Right kidney (tissue), 1 donor: Measurements from ENCODE around the gene HDAC1.

ENCODE experiments used
- DNase-seq: peaks from one replicate; pipeline ENCODE4 v3.0.0-alpha.2; 2016

HDAC1 gene

GRCh38 chr1:32321712-32322291, 29.9 kb downstream of the HDAC1 start:
- DNase-seq: no peak

DNA sequence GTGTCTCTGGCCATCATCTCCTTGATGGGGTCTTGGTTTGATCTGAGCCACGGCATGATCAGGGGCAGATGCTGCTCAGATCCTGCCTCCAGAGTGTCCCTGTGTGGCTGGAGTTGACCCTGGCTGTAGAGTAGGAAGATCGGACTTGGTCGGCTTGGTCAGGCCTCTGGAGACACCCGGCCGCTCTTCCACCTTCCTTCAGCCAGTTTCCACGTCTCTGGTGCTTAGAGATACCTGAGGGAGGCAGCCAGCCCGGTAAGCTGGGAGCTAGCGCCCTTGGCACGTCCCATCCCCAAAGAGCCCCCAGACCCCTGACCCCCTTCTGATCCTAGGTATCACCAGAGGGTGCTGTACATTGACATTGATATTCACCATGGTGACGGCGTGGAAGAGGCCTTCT, 35.3 kb downstream of the HDAC1 start:
- no peak for DNase-seq

GRCh38 chr1:32329931-32330466, 38.1 kb downstream of the HDAC1 start:
- no peak for DNase-seq

GRCh38 chr1:32330558-32331151, 38.8 kb downstream of the HDAC1 start:
- no peak for DNase-seq

DNA sequence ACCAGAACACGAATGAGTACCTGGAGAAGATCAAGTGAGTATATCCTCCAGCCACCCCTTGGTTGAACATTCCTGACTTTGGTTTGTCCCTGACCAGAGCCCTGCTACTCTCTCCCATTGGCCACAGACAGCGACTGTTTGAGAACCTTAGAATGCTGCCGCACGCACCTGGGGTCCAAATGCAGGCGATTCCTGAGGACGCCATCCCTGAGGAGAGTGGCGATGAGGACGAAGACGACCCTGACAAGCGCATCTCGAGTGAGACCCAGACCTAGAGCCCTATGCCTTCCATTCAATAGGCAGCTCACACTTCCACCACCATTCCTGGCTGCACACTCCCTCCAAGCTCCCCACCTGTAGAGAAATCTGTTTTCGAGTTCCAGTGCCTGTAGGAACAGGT, 39.7 kb downstream of the HDAC1 start:
- DNase-seq: no peak

DNA sequence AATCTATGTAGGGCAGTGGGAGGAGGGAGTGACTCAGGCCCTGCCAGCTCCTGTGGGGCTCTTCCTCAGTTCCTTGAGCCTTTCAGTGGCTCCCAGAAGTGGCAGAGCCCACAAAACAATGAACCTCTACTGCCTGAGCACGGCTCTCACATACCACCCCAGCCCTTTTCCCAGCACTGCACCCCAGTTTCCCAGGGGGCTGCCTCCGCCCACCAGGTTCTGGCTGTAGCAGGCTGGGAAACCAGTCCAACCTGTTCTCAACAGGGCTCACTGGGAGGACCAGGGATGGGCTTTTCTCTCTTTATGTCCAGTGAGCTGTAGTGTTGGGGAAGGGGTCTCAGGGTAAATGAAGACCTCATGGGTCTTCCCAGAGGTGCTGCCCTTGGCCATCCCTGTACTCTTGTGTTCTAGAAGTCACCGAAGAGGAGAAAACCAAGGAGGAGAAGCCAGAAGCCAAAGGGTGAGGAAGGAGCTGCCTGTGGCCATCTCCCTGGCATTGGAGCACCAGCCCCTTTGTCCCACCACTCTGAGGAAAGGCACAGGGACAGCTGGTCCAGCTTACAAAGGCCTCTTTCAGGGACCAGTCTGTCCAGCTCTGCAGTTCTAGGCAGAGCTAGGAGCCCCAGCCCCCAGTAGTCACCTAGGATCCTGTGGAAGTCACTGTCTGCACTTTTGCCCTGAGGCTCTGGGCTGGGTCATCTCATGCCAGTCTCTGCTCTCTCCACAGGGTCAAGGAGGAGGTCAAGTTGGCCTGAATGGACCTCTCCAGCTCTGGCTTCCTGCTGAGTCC, 40.6 kb downstream of the HDAC1 start:
- no peak for DNase-seq

GRCh38 chr1:32333251-32333963, 41.5 kb downstream of the HDAC1 start:
- DNase-seq: no peak

GRCh38 chr1:32334274-32334861, 42.5 kb downstream of the HDAC1 start:
- peak; percentile 31 for DNase-seq

GRCh38 chr1:32334864-32335534, 43.1 kb downstream of the HDAC1 start:
- peak; percentile 78 for DNase-seq

GRCh38 chr1:32335535-32335789, 43.6 kb downstream of the HDAC1 start:
- no peak for DNase-seq

DNA sequence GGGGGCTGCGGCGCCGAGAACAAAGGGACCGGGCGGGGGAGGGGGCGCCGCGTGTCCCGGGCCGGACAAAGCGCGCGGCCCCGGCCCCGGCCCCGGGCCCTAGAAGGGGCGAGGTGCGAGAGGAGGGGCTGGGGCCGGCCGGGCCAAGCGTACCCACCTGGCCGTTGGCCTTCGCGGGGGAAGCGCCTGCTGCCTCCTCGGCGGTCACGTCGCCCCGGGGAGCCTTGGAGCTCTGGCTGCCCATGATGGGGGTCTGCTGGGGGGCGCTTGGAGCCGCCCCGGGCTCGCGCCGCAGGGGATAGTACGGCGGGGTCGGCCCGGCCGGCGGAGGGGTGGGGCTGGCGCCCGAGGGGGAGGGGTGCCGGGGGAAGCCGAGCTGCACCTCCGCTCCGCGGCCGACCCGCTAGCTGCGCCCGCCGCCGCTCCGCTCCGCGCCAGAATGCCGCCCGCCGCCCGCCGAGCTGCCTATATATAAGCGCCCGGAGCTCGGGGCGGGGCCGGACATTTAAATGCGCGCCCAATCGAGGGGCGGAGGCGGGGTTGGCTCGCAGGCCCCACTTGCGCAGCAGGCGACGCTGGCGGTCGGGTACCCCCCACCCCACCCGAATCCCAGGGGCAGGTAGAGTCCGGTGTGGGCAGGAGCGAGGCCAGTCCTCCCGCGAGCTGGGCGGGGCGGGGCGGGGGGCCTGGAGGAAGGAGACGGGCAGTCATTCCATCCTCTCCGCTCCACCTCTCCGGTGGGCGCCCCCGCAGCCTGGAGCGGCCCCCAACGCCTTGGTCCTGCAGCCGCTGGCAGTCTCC, 44.1 kb downstream of the HDAC1 start, which contains the start of gene MARCKSL1:
TSS of gene MARCKSL1 (minus strand) at position 444 of the 801 bp plus-strand sequence. CDS start at position 244, 200 bp downstream.
- peak; percentile 87 for DNase-seq

DNA sequence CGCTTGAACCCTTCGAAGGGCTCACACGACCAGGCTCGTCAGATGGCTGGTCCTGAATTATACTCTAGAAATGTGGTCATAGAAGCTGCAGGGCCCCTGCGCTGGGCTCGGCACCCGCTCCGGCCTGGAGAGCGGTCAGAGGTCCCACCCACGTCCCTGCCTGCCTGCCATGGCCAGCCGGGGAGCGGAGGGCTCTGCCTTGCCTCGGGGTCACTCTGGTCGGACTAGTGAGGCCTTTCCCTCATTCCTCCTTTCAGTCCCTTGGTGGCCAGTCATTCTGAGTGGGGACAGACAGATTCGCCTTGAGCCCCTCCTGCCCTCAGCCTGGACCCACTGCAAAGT, 44.7 kb downstream of the HDAC1 start:
- DNase-seq: no peak

- DNase-seq: no peak
Observed at GRCh38 chr1:32336963-32337675, 45.2 kb downstream of the HDAC1 start.

DNA sequence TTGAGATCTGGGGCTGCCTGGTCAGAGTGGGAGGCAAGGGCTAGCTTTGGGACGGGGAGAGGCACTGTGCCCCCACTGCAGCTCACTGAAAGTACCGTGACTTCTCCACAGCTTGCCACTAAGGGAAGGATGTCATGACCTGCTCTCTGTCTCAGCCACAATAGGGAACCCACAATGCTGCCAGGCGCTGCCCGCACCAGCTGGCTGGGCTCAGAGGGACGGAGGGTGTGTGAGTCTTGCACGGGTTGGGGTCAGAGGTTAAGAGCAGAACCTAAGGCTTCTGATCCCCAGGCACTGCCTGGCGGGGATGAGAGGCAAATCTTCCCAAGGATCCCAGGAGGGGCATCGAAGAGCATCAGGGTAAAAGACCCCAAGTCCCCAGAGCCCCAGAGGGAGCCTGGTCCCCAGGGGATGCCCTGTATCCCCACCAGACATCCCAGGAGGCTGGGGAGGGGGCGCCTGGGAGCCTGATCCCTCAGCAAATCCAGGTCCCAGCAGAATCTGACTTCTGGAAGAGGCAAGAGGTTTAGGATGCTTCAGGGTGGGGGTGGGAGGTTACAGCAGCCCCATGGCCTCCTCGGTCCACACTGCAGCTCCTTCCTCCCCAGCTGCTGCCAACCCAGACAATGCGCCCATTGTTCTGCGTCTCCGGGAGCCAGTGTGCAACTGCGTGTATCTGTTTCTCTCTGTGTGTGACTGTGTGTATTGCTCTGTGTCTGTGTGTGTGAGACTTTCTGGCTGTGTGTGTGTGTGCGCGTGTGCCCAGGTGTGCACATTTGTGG, 46.2 kb downstream of the HDAC1 start:
- no peak for DNase-seq

- DNase-seq: no peak
Observed at GRCh38 chr1:32338637-32339145, 46.8 kb downstream of the HDAC1 start.

- DNase-seq: no peak
Observed at GRCh38 chr1:32339363-32339978, 47.6 kb downstream of the HDAC1 start.

DNA sequence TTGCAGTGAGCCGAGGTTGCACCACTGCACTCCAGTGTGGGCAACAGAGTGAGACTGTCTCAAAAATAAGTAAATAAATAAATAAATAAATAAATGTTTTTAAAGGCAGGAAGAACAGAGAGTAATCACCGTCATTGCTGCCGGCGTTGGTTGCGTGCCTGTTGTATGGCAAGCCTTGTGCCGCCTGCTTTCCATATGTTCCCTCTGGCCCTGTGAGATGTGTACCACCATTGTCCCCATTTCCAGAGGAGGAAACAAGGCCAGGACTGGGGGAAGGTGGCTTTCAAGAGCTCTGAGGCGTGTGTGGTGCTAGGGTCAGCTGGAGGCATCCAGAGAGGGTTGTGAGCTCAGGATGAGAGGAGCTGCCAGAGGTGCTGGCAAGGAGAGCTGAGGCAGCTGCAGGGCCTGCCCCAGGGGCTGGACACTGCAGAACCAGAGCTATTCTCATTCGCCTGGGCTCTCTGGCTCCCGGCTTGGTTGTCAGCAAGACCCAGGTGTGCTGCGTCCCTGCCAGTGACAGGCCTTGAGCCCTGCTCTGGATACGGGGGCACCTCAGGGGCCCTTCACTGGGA, 49.4 kb downstream of the HDAC1 start:
- no peak for DNase-seq

DNA sequence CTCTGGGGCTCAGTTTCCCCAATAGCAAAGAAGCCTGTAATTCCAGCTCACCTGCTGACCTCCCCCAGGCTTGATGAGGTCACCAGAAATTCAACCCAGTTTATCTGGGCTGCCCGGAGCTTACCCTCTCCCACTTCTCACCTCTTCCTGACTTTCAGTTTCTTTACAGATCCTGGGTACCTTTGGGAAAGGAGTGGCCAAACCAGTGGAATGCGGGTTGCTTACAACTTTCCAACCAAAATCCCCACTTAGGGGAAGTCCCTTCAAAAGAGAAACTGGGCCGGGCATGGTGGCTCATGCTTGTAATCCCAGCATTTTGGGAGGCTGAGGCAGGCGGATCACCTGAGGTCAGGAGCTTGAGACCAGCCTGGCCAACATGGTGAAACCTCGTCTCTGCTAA, 50.1 kb downstream of the HDAC1 start:
- no peak for DNase-seq

DNA sequence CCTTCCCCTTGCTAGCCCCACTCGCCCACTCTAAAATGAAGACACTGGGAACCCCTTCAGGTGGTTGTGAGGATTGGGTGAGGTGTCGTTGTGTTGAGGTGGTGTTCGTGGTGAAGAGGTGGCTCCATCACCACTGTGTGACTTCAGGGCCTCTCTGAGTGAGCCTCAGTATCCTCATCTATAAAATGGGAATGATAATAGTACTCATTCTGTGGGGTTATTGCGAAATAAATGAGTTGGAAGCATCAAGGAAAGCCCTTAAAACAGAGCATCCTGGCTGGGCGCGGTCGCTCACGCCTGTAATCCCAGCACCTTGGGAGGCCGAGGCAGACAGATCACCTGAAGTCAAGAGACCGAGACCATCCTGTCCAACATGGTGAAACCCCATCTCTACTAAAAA, 50.8 kb downstream of the HDAC1 start:
- no peak for DNase-seq
